ENCODE data around the gene SLC28A3.

SLC28A3 gene

DNA sequence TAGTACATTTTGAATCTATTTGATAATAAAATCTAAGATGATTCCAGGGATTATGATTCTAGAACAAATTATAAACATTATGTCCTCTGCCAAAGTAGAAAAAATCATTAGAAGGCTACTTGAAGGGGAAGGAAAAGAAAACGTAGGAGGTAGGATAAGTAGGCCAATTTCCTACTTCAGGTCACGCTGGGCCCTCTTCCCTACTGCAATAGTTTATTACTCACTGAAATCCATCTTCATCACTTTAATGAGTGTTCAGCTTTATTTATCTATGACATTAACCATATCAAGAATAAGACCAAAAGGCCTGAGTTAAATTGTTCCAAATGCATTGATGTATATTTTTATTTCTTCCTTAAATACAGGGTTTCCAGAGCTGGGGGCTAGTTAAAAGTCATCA lies 21.6 kb downstream of the SLC28A3 start:
- H3K27ac ChIP-seq (ENCODE audit: low read depth, low read length): no peak overlapping the region
- no peak overlapping the region for H3K4me3 ChIP-seq (ENCODE audit: low read depth in 1 of 2, low read length in 2 of 2)
- no peaks in the 10 kb centered on the region for H3K27me3 ChIP-seq (ENCODE audit: control insufficient read depth in 1 of 2, insufficient read depth in 2 of 2, low read length in 2 of 2)
- H3K4me1 ChIP-seq (ENCODE audit: insufficient read depth, low read length): no peaks in the 10 kb centered on the region
- H3K9ac ChIP-seq (ENCODE audit: low read length): no peak overlapping the region
- no peaks in the 10 kb centered on the region for H3K9me3 ChIP-seq (ENCODE audit: low read length)
- H3K36me3 ChIP-seq (ENCODE audit: insufficient read depth, low read length): no peaks in the 10 kb centered on the region

DNA sequence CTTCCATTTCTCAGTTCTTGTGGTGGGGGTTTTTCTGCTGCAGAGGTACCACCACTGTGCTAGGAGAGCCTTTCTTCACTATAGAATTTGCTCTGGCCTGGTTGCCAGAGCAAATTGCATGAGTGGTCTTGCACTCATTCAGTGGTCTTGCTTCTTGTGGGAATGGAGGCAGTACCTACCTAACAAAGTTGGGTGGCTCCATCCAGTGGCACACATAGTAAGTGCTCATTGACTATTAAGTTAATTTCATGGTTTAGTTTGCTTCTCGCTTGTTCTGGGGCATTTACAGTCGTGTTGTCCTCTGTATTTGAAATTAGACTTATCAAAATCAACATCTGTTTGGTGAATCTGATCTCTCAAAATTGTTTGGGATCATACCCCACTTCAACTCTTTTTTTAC lies 23.0 kb downstream of the SLC28A3 start:
- no peak overlapping the region for H3K27ac ChIP-seq (ENCODE audit: low read depth, low read length)

DNA sequence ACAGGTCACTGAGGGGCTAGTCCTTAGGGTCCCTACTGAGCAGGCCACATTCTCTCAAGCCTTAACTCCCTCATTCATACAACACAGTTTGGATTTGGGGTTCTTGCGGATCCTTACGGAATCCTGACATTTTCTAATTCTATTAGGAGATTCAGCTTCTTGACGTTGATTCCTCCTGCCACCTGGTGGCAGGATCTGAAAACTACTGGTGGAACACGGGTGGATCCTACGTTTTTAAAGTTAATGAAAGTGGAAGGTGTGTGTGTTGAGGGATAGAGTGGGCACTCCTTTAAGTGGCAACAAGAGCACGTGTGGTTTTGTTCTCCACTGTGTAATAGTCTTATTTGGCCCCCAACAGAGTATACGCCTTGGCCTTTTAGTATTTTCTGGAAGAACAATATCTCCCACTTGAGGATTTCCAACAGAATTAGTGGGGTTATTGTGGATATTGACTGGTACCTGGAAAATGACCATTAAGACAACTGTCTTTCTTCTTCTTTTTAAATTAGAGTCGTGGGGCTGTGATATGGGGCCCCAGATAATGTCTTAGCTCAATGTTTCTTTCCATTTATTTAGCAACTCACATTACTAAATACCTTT lies 25.2 kb downstream of the SLC28A3 start:
- Histone ChIP-seq H3K36me3 (ENCODE audit: insufficient read depth, low read length) (no peaks in the 10 kb centered on the region), H3K27ac (ENCODE audit: low read depth, low read length) (no peak overlapping the region), H3K9ac (ENCODE audit: low read length) (no peak overlapping the region)

More for the DNA sequence above, 23.0 kb downstream of the SLC28A3 start:
- no peaks in the 10 kb centered on the region for H3K27me3 ChIP-seq (ENCODE audit: control insufficient read depth in 1 of 2, insufficient read depth in 2 of 2, low read length in 2 of 2)
- no peak overlapping the region for H3K9ac ChIP-seq (ENCODE audit: low read length)
- H3K4me3 ChIP-seq (ENCODE audit: low read depth in 1 of 2, low read length in 2 of 2): no peak overlapping the region
- no peaks in the 10 kb centered on the region for H3K4me1 ChIP-seq (ENCODE audit: insufficient read depth, low read length)
- no peaks in the 10 kb centered on the region for H3K9me3 ChIP-seq (ENCODE audit: low read length)
- no peaks in the 10 kb centered on the region for H3K36me3 ChIP-seq (ENCODE audit: insufficient read depth, low read length)

DNA sequence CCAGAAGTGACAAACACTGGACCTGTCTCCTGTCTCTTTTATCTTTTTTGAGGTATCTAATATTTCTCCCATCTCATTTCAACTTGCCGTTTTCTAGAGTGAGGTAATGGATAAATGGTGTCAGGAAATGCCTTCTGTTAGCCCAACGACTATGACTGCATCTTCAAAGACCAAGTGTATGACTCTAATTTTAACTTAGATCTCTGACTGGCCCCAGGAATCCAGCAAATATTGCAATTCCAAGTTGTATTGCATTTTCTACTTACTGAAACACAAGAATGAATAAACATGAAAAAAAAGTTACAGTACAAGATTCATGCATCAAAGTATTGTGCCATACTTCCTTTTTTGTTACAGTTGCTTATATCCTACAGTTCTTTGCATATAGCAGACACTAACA lies 26.3 kb downstream of the SLC28A3 start:
- Histone ChIP-seq H3K36me3 (ENCODE audit: insufficient read depth, low read length) (no peaks in the 10 kb centered on the region), H3K4me1 (ENCODE audit: insufficient read depth, low read length) (no peaks in the 10 kb centered on the region), H3K27ac (ENCODE audit: low read depth, low read length) (no peak overlapping the region), H3K9me3 (ENCODE audit: low read length) (no peaks in the 10 kb centered on the region), H3K9ac (ENCODE audit: low read length) (no peak overlapping the region), H3K27me3 (ENCODE audit: control insufficient read depth in 1 of 2, insufficient read depth in 2 of 2, low read length in 2 of 2) (no peaks in the 10 kb centered on the region), H3K4me3 (ENCODE audit: low read depth in 1 of 2, low read length in 2 of 2) (no peak overlapping the region)

More for the DNA sequence above, 25.2 kb downstream of the SLC28A3 start:
- Histone ChIP-seq H3K9me3 (ENCODE audit: low read length) (no peaks in the 10 kb centered on the region), H3K4me1 (ENCODE audit: insufficient read depth, low read length) (no peaks in the 10 kb centered on the region), H3K4me3 (ENCODE audit: low read depth in 1 of 2, low read length in 2 of 2) (peak overlapping the region in 1 of 2 donors; percentile 37), H3K27me3 (ENCODE audit: control insufficient read depth in 1 of 2, insufficient read depth in 2 of 2, low read length in 2 of 2) (no peaks in the 10 kb centered on the region)

DNA sequence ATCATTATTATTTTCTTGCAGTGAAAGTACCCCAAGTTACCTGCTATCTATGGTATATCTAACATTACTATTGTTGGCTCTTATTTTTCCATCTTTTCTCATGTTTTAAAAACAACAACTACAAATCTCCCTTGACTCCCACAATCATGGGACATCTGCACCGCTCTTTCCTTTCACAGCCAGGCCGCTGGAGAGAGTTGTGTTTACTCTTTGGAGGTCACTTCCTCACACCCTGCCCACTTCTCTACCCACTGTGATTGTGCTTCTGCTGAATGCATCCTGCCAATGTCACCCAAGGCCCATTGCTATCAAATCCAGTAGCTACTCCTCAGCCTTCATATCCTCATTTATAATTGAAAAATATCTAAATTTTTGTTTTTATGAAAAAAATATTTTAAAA lies 29.7 kb downstream of the SLC28A3 start:
- no peaks in the 10 kb centered on the region for H3K36me3 ChIP-seq (ENCODE audit: insufficient read depth, low read length)
- no peaks in the 10 kb centered on the region for H3K9me3 ChIP-seq (ENCODE audit: low read length)
- H3K9ac ChIP-seq (ENCODE audit: low read length): no peak overlapping the region
- H3K27me3 ChIP-seq (ENCODE audit: control insufficient read depth in 1 of 2, insufficient read depth in 2 of 2, low read length in 2 of 2): no peaks in the 10 kb centered on the region
- H3K4me1 ChIP-seq (ENCODE audit: insufficient read depth, low read length): no peaks in the 10 kb centered on the region
- H3K4me3 ChIP-seq (ENCODE audit: low read depth in 1 of 2, low read length in 2 of 2): no peak overlapping the region
- H3K27ac ChIP-seq (ENCODE audit: low read depth, low read length): no peak overlapping the region

DNA sequence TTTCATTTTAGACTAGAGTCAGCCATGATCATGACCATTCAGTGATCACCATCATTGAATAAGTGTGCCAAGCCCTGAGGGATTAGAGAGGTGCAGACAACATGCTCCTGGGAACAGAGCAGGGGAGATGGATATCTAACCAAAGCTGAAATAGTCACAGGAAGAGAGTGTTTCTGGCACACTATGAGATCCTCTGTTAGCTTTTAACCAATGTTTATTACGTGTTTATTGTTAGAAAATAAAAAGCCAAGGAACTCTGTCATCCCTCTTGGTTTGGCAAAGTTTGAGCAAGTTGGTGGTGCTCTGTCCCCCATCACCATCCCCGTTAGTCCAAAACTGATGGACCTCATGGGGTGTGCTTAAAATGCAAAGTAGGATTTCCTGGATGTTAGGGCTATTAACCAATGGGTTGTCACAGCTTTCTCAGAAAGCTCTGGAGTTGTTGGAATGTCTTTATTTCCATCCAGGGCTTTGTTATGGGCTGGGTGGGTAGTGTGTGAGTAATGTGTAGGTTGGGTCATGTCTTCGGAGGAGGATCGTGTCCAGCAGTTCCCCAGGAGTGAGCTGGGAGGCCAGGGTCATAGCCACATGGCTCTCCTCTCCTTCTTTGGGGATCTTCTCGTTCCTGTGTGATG lies 34.9 kb downstream of the SLC28A3 start:
- Histone ChIP-seq H3K36me3 (ENCODE audit: insufficient read depth, low read length) (no peaks in the 10 kb centered on the region), H3K9ac (ENCODE audit: low read length) (no peak overlapping the region), H3K4me3 (ENCODE audit: low read depth in 1 of 2, low read length in 2 of 2) (no peak overlapping the region), H3K9me3 (ENCODE audit: low read length) (no peaks in the 10 kb centered on the region), H3K4me1 (ENCODE audit: insufficient read depth, low read length) (no peaks in the 10 kb centered on the region), H3K27me3 (ENCODE audit: control insufficient read depth in 1 of 2, insufficient read depth in 2 of 2, low read length in 2 of 2) (no peaks in the 10 kb centered on the region), H3K27ac (ENCODE audit: low read depth, low read length) (no peak overlapping the region)

DNA sequence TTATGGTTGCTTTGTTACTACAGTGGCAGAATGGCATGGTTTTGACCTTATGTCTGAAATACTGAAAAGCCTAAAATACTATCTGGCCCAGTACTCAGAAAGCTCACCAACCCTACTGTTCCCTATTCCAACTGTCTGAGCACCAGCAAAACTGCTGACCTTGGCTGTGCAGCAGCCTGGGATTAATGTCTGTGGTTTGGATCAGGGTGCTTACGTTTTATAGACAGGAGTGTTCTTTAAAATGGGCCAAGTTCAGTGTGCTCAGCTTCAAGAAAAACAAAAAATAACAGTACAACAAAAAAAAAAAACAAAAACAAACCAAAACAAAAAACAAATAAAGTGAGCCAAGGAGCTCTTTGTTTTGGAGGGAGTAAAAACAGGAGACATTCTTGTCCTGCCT lies 36.4 kb downstream of the SLC28A3 start:
- Histone ChIP-seq H3K27me3 (ENCODE audit: control insufficient read depth in 1 of 2, insufficient read depth in 2 of 2, low read length in 2 of 2) (no peaks in the 10 kb centered on the region), H3K9me3 (ENCODE audit: low read length) (no peaks in the 10 kb centered on the region), H3K4me3 (ENCODE audit: low read depth in 1 of 2, low read length in 2 of 2) (no peak overlapping the region), H3K36me3 (ENCODE audit: insufficient read depth, low read length) (no peaks in the 10 kb centered on the region), H3K27ac (ENCODE audit: low read depth, low read length) (no peak overlapping the region), H3K4me1 (ENCODE audit: insufficient read depth, low read length) (no peaks in the 10 kb centered on the region), H3K9ac (ENCODE audit: low read length) (no peak overlapping the region)

DNA sequence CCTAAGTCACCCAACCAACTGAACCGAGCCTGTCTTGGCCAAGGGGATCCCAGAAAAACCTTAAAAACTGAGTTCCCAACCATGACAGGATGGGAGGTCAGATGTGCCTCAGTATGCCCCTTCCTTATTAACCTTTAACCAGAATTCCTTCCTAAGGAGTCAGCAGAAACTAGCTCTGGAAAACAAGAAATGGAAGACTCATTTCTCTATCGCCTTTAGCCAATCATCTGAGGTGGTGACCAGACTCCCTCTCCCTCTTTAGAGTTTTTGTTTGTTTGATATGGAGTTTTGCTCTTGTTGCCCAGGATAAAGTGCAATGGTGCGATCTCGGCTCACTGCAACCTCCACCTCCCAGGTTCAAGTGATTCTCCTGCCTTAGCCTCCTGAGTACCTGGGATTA lies 37.5 kb downstream of the SLC28A3 start:
- Histone ChIP-seq H3K36me3 (ENCODE audit: insufficient read depth, low read length) (no peaks in the 10 kb centered on the region), H3K4me1 (ENCODE audit: insufficient read depth, low read length) (no peaks in the 10 kb centered on the region), H3K27ac (ENCODE audit: low read depth, low read length) (no peak overlapping the region), H3K4me3 (ENCODE audit: low read depth in 1 of 2, low read length in 2 of 2) (no peak overlapping the region), H3K9me3 (ENCODE audit: low read length) (no peaks in the 10 kb centered on the region), H3K9ac (ENCODE audit: low read length) (no peak overlapping the region), H3K27me3 (ENCODE audit: control insufficient read depth in 1 of 2, insufficient read depth in 2 of 2, low read length in 2 of 2) (no peaks in the 10 kb centered on the region)

DNA sequence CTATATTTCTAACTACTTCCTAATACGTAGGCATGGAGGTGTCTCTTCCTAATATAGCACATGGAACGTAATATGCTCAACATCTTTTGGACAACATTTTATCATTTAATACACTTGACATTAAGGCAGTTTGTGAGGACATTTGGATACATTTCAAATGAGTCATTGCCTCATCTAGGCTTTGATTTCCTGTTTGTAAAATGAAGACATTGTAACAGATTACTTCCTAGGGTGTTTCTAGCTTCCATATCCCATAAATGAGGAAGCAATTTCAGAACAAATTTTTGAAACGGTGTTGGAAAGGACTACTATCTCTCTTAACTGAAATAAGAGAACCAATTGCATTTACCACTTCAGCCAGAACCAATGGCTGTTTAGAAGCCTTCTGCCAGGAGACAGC lies 38.7 kb downstream of the SLC28A3 start:
- no peak overlapping the region for H3K4me3 ChIP-seq (ENCODE audit: low read depth in 1 of 2, low read length in 2 of 2)
- no peak overlapping the region for H3K9ac ChIP-seq (ENCODE audit: low read length)
- no peaks in the 10 kb centered on the region for H3K9me3 ChIP-seq (ENCODE audit: low read length)
- H3K27ac ChIP-seq (ENCODE audit: low read depth, low read length): no peak overlapping the region
- H3K4me1 ChIP-seq (ENCODE audit: insufficient read depth, low read length): no peaks in the 10 kb centered on the region
- H3K36me3 ChIP-seq (ENCODE audit: insufficient read depth, low read length): no peaks in the 10 kb centered on the region
- H3K27me3 ChIP-seq (ENCODE audit: control insufficient read depth in 1 of 2, insufficient read depth in 2 of 2, low read length in 2 of 2): no peaks in the 10 kb centered on the region

DNA sequence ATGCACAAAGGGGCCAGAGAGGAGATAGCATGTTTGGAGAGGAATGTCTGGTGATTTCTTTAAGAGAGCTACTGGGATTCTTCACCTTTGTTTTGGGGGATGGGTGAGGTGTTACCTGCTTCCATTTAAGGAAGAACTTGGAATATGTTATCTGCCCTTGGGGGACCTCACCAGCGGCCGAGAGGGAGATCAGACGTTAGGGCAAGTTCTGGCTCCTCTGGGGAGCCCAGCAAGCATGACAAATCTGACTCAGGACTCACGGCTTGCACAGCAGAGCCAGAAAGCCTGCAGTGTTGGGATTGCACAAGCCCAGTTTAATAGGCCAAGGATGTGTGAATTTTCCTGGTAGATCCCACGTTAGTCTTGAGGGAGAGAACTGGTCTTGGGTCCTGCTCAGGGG lies 40.3 kb downstream of the SLC28A3 start:
- H3K27ac ChIP-seq (ENCODE audit: low read depth, low read length): no peak overlapping the region
- no peaks in the 10 kb centered on the region for H3K9me3 ChIP-seq (ENCODE audit: low read length)

DNA sequence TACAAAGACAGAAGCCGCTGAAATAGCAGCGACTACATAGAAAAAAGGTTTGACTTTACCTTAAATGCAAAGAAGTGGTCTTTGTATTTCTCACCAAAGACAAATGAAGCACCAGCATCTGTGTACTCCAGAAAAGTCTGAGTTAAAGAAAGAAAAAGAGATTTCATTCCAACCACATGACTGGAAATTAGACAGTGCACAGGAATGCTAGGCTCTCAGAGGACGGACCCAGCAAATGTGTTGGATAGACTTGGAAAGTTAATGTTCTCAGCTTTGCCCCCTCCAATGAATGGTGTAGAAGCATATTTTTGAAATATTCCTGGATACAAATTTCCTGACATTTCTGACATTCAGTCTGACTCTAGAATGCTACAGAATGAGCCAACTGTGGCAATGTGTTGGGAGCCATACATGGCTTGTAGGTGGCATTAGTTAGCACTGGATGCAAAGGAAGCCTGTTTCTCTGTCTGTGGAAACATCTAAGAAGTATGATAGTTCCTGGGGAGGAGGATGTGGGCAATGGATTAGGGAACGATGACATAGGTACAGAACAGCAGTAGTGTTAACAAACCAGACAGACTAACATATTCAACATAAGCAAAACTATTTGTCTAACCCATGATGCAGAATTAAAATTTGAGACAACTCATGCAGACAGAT lies 43.3 kb downstream of the SLC28A3 start:
- Histone ChIP-seq H3K4me3 (ENCODE audit: low read depth in 1 of 2, low read length in 2 of 2) (no peak overlapping the region), H3K27ac (ENCODE audit: low read depth, low read length) (no peak overlapping the region), H3K36me3 (ENCODE audit: insufficient read depth, low read length) (no peaks in the 10 kb centered on the region), H3K4me1 (ENCODE audit: insufficient read depth, low read length) (no peaks in the 10 kb centered on the region), H3K9ac (ENCODE audit: low read length) (no peak overlapping the region), H3K9me3 (ENCODE audit: low read length) (no peaks in the 10 kb centered on the region), H3K27me3 (ENCODE audit: control insufficient read depth in 1 of 2, insufficient read depth in 2 of 2, low read length in 2 of 2) (no peaks in the 10 kb centered on the region)

More for the DNA sequence above, 40.3 kb downstream of the SLC28A3 start:
- no peaks in the 10 kb centered on the region for H3K4me1 ChIP-seq (ENCODE audit: insufficient read depth, low read length)
- no peaks in the 10 kb centered on the region for H3K36me3 ChIP-seq (ENCODE audit: insufficient read depth, low read length)
- H3K27me3 ChIP-seq (ENCODE audit: control insufficient read depth in 1 of 2, insufficient read depth in 2 of 2, low read length in 2 of 2): no peaks in the 10 kb centered on the region
- no peak overlapping the region for H3K4me3 ChIP-seq (ENCODE audit: low read depth in 1 of 2, low read length in 2 of 2)
- no peak overlapping the region for H3K9ac ChIP-seq (ENCODE audit: low read length)
